IPS DF 4.7 (cell line): ENCODE results near the gene IL17RB.

Experiments used
- DNase-seq: peaks from one replicate; pipeline ENCODE4 v3.0.0-alpha.2; 2013; ENCODE audit warnings: low spot score; ENCODE audit errors: extremely low read depth

Gene IL17RB

DNA sequence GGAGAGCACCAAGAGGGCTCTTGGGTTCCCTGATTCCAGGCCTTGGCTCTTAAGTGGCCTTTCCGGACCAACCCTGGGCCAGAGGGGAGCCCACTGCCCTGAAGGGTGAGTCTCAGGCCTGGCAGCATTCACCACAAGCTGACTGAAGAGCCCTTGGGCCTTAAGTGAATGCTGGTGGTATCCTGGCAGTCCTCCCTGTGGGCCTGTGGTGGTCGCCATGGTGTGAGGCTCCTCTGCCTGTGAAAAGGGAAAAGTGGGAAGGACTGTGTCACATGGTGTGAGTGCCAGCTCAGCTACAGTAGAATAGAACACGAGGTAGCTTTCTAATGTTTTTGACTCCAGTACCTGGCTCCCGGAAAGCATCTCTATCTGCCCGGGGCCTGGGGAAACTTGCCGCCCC, 15.4 kb upstream of the IL17RB start:
- no peak for DNase-seq

- DNase-seq: no peak
These were observed 13.2 kb upstream of the IL17RB start for GRCh38 chr3:53833053-53833645.

DNA sequence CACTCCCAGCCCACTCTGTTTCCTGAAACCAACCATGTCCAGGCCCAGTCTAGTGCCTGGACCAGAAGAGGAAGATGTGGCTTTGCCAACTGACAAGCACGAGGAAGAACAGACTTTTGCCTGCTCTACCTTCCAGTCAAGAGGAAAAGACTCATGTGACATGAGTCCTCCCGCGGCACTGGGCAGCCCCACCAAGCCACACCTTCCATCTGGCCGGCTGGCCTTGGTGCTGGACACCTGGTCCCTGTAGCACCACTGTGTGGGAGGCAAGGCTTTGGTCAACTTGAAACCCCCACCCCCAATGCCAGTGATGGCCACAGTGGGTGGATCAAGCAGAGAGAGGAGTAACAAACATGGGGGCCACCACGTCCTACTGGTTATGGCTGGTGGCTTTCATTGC, 12.7 kb upstream of the IL17RB start:
- no peak for DNase-seq

DNA sequence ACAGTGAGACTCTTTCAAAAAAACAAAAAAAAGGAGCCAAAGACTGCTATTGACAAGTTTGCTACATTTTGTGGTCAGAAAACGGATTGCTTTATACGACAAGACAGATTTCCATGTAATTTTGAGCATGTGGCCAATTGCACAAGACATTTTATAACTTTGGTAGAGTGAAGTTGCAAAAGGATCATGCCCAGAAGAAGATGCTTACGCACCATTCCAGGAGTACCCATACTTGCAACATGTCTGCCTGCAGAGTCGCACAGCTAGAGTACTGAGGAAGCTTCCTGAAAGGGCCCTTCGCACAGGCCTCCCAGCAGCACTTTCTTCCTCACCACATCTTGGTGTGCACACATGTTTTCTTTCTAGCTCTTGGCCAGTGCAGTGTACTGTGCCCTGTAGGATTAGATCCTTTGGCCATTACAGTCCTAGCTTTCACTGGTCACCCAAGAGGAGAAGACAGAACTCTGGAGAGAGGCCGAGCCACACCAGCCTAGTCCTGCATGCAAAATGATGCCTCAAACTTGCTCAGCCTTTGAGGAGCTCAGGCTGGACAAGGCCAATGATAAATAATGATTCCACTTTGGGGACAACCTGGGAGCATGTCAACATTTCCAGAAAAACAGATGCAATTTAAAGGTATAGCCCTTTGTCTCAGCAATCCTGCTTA, 11.8 kb upstream of the IL17RB start:
- no peak for DNase-seq

GRCh38 chr3:53835257-53835656, 11.1 kb upstream of the IL17RB start:
- no peak for DNase-seq

GRCh38 chr3:53836084-53836872, 10.1 kb upstream of the IL17RB start:
- no peak for DNase-seq

DNA sequence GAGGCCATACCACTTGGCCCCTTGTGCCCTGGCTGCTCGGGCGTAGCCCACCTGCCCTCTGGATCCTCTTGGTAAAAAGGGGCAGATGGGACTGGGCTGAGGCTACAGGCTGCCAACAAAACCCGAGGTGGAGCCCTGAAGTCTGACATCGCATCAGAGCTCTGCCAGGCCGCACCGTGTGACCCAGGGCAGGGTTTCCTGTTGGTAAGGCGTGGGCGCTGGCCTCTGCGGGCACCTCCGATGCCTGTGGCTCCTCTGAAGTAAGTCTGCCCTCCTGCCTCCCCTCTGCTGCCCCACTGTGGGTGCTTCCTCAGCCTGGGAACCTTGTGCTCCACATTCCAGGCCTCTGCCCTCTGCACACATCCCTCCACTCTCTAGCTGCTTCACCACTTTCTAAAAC, 9.0 kb upstream of the IL17RB start:
- DNase-seq: no peak

DNA sequence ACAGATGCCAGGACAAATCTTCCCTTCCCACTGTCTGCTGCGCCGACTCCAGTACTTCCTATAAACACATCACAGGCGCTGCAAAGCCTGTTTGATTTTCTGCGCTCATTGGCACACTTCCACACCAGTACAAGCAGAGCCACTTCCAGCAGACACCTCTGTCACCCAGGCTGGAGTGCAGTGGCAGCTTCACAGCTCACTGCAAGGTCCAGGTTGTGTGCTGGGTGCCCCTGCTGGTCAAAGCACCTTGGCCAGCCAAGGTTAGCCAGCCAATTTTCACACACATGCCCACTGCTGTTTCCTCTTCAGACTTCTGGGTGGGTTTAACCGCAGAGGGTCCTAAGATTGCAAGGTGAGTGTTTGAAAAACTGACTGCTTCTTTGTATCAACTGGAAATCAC, 5.1 kb upstream of the IL17RB start:
- DNase-seq: no peak

DNA sequence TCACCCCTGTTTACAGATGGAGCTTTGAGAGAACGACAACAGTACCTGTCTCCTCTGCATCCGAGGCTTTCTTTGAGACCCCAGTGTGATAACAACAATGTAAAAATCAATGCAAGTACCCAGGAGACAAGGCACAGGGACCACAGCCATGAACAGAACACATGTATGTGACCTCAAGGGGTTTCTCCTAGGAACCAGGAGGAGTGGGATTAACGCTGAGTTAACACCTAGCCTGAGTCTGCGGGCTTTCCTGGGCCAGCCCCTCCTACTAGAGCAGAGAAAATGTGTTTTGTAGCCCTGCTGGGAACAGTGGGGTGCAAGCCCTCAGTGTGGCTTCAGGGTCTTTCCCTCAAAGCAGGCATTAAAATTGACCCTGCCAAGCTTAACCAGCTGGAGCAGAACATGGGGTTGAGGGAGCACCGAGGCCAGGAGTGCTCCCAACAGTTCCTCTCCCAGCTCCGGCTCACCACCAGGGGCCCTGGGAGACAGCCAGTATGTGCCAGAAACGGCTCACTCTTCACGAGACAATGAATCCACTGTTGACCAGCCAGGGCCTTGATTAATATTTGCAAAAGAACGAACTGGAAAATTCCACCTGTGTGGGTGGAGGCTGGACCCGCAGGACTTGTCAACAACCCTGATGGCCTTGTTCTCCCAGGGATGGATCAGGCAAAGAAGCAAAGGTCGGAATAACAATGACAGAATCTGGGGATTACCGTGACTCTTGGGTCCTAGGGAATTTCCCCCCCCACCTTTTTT, 3.8 kb upstream of the IL17RB start:
- no peak for DNase-seq

DNA sequence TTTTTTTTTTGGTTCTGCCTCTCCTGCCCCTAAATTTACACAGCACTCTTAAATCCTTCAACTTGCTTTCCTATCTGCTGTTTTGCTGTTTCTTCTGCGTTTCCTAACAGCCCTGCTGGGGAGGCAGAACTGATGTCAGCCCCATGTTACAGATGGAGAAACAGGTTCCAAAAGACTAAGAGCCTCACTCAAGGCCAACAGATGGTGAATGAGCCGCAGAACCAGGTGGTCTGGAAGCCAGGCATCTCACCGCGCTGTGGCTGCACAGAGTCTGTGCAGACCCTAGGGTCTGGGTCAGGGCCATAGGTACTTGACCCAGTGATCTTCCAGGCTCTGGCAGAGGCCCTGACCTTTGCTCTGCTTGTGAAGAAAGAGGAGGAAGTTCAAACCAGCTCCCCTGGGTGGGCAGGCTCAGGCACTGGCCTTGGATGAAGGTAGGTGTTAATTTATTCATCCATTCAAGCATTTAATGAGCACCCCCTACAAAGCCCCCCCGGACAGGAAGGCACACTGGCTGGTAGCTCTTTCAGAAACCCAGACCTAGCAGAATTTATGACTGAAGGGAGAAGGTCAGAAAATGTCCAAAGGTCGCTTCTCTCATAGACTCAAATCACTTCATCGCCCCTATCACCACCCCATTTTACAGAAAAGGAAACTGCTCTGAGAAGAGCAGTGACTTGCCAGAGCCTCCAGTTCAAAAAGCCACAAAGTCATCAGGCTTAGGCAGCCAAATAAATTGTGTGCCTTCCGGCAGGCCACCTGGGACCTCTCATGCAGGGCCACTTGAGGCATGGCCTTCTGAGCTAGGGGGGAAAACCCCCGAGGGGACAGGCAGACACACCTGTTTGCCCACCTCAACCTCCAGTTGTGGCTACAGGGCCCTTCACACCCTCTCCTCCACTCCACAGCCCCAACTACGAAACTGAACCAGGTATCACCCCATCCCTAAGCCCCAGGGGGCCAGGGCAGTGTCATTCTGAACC, 2.9 kb upstream of the IL17RB start:
- DNase-seq: no peak

DNA sequence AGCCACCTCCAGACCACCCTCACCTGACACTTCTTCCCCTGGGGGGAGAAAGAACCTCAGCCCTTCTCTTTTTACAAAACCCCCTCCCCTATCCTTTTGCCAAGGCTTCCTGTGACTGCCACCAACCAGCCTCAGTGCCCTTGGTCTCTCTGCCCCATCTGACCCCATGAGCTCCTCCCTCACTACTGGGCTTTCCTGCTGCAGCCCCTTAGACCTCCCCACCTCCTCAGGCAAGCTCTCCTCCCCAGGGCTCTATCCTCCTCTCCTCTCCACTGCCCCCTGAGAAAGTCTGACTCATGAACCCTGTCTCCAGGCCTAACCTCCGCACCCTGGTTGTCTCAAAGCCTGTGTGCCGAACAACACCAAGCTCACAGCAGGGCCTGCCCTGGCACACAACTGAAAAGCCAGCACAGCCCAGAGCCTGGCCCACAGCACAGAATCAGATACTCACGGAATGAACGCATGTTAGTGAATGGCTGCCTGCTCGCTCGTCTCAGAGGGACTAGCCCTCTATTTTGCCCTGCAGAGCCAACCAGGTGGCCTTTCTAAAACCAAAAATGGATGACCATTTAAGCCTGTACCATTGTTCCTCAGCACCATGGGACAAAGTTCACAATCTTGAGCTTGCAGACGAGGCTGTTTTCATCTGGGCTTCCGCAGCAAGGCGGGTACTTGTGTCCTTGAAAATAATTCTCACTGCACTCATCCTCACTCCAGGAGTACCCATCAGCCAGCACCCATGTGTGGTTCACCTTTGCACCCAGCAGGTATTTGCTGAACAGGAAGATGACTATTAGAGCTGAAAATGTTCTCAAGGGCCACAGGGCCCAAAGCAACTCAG, 1.9 kb upstream of the IL17RB start:
- no peak for DNase-seq

DNA sequence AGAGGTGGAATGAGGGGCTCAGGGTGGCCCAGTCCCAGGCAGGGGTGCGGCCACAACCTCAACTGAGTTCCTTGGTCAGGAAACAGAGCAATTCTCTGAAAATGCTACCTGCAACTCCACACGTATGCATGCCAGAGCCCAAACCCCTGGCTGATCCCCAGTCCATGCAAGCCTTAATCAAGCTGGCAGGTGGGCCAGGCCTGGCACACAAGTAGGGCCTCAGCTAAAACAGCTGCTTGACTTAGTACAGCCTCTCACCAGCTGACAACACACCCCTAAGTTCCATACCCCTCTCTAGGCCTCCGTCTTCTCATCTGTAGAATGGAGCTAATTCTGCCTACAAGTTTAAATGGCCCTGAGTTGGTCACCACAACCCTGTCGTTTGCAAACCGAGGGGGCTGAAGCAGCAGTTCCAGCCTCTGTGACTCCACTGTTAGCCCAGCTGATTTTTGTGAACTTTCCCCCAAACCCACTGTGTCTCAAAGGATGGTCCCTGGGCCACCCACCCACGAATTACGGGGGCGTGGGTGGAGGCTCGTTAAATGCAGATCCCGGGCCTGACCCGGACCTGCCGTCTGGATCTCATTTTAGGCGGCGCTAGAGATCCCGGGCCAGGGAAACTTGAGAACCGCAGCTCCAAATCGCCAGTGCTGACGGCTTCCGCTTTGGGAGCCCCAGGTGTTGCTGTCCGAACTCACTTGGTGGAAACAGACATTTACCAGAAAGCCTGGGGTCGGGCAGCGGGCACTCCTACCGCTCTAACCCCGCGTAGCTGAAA, 1.1 kb upstream of the IL17RB start:
- DNase-seq: no peak

- no peak for DNase-seq
These were observed 561 bp upstream of the IL17RB start for GRCh38 chr3:53845881-53846133.

DNA sequence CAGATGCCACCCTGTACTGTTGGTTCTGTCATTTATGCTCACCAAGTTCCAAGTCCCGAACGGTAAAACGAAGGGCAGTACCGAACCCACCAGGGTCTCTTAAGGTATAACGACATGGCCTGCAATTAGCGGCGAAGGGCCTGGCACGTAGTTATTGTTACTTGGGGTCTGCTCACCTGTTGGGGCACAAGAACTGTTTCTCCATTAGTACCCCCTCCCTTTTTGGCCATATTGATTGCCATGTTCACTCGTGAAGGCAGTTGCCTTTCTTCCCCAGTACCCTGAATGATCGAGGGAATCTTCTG, 435 bp downstream of the IL17RB start:
- no peak for DNase-seq

DNA sequence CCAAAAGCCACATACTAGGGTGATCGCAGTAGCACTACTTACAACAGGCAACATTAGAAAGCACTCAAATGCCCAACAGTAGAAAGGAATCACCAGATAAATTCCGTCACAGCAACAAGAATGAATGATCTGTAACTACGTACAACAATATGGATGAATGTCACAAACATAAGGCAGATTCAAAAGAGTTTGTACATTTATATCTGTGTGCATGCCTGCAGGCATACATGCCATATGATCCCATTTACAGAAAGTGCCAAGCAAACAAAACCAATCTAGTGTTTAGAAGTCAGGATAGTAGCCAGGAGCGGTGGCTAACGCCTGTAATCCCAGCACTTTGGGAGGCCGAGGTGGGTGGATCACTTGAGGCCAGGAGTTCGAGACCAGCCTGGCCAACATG, 3.5 kb downstream of the IL17RB start:
- DNase-seq: no peak

DNA sequence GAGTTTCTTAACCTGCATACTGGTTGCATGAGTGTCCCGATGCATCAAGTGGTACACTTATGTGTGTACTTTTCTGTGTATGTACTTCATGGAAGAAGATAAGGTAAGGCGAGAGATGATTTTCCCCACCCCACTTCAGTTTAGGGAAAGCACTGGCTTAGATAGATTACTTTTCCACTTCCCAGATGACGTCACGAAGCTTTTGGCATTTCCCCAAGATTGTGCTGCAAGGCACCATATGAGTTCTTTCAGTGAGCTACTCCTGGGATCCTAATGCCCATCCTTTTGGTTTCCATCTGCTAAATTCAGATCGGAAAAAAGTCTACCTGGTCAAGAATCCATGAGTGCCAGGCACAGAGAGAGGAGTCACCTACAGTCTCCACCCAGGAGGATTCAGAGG, 4.5 kb downstream of the IL17RB start:
- DNase-seq: no peak

DNA sequence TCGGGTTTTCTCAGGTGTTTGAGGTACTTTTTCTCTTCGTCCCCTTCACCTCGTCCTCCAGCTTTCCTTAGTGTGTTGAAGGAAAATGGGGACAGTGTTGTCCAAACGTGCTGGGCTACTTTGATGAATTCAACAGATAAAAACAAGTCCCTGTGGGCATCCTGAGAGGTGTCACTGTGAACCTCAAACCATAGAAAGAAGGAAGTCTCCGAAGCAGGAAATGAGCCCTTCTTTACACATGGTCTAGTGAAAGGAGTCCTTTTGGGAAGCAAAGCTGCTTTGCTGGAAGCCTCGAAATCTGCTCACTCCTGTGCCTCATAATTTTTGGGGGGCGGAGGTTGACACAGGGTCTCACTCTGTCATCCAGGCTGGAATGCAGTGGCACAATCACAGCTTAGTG, 10.6 kb downstream of the IL17RB start:
- DNase-seq: no peak

- no peak for DNase-seq
These were observed 11.9 kb downstream of the IL17RB start for GRCh38 chr3:53858096-53858741.

DNA sequence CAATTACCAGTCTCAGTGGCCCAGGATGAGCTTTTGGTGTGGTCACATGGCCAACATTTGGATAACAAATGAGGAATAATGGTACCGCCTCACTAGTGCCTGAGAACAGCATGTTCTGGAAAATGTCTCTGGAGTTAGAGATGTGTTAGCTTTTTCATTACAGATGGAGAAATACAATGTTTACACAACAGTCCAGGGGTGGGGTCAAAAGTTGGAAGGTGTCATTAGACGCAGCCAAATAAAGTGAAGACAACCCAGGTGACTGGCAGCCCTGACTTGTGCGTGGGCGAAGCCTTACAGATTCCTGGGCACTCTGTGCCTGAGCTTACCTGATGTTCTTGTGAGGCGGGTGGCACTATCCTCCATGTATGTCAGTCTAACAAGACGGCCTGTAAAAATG, 12.8 kb downstream of the IL17RB start:
- DNase-seq: no peak
